ENCODE data around the gene BIRC7. TPM values are rescaled to one million over a fixed set of nuclear protein-coding genes. Genes with fewer than 3 reads are reported as not detected.

Gene BIRC7
- total RNA-seq, 1 donor from 2014 or later = not detected

- no peak for FAIRE-seq
- peaks cover 8% of the 10 kb centered on the region for H3K27me3 ChIP-seq (ENCODE audit: control insufficient read depth, insufficient read depth, low read length)
Observed at GRCh38 chr20:63261060-63261794, 25.5 kb downstream of the BIRC7 start.

DNA sequence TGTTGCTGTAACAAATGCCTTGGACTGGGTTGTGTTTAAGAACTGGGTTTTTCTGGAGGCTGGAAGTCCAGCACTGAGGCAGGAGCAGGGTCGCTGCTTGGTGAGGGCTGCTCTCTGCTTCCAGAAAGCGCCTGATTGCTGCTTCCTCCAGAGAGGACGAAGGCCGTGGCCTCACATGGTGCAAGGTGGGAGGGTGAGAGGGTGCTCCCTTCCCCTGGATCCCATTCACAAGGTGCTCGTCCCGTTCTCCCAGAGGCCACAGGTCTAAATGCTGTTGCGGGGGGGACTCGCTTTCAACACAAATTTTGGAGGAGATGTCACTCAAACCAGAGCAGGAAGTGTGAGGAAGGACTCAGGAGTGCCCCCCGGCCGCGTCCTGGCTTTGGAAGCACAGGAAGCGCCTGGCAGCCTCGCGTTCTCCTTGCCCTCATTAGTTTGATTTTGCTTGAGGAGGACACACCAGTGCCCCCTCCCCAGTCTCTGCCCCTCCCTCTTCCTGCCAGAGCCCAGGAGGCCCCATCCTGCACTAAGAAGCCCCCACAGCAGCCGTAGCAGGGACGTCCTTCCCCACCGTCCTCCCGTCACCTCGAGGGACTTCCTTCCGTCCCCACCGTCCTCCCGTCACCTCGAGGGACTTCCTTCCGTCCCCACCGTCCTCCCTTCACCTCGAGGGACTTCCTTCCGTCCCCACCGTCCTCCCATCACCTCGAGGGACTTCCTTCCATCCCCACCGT is 26.3 kb downstream of the BIRC7 start:
- TF ChIP-seq, protein P1, sequence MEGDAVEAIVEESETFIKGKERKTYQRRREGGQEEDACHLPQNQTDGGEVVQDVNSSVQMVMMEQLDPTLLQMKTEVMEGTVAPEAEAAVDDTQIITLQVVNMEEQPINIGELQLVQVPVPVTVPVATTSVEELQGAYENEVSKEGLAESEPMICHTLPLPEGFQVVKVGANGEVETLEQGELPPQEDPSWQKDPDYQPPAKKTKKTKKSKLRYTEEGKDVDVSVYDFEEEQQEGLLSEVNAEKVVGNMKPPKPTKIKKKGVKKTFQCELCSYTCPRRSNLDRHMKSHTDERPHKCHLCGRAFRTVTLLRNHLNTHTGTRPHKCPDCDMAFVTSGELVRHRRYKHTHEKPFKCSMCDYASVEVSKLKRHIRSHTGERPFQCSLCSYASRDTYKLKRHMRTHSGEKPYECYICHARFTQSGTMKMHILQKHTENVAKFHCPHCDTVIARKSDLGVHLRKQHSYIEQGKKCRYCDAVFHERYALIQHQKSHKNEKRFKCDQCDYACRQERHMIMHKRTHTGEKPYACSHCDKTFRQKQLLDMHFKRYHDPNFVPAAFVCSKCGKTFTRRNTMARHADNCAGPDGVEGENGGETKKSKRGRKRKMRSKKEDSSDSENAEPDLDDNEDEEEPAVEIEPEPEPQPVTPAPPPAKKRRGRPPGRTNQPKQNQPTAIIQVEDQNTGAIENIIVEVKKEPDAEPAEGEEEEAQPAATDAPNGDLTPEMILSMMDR (IDR thresholded peaks at IDR 0.05; ENCODE audit: insufficient read depth, low read length, severe bottlenecking) = no peak
- Histone ChIP-seq H3K27me3 (ENCODE audit: control insufficient read depth, insufficient read depth, low read length) (peaks cover 8% of the 10 kb centered on the region), H3K4me3 (ENCODE audit: low read depth, low read length) (no peak overlapping the region), H3K36me3 (ENCODE audit: control insufficient read depth, insufficient read depth, low read length) (no peaks in the 10 kb centered on the region)
- no peak for FAIRE-seq
- DNase-seq (ENCODE audit: low read depth) = no peak

More at GRCh38 chr20:63261060-63261794, 25.5 kb downstream of the BIRC7 start:
- no peaks in the 10 kb centered on the region for H3K36me3 ChIP-seq (ENCODE audit: control insufficient read depth, insufficient read depth, low read length)
- DNase-seq (ENCODE audit: low read depth) = no peak
- TF ChIP-seq, protein P1 (IDR thresholded peaks at IDR 0.05; ENCODE audit: insufficient read depth, low read length, severe bottlenecking) = no peak
- no peak overlapping the region for H3K4me3 ChIP-seq (ENCODE audit: low read depth, low read length)

- FAIRE-seq (no peak), DNase-seq (ENCODE audit: low read depth) (no peak)
- Histone ChIP-seq H3K27me3 (ENCODE audit: control insufficient read depth, insufficient read depth, low read length) (peaks cover 9% of the 10 kb centered on the region), H3K36me3 (ENCODE audit: control insufficient read depth, insufficient read depth, low read length) (no peaks in the 10 kb centered on the region), H3K4me3 (ENCODE audit: low read depth, low read length) (no peak overlapping the region)
- TF ChIP-seq, protein P1 (IDR thresholded peaks at IDR 0.05; ENCODE audit: insufficient read depth, low read length, severe bottlenecking) = no peak
Observed at GRCh38 chr20:63262836-63263235, 27.1 kb downstream of the BIRC7 start.

DNA sequence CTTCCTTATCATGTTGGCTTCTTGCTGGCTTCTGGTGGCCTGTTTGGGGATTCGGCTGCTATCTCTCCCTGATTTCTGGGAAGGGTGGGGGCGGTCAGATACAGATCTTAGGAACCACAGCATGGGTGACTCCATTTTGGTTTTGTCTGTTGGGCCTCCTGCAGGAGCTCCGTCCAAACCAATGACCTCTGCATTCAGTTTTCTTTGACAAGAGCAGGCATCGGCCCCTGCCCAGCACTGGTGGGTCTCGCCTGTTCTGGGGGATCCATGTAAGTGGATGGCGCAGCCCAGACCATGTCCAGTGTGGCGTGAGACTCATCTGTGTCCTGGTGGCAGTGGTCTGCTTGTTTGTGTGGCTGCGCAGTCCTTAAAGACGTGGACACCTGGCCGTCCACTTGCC is 28.3 kb downstream of the BIRC7 start:
- TF ChIP-seq, protein P1 (IDR thresholded peaks at IDR 0.05; ENCODE audit: insufficient read depth, low read length, severe bottlenecking) = no peak
- Histone ChIP-seq H3K4me3 (ENCODE audit: low read depth, low read length) (no peak overlapping the region), H3K36me3 (ENCODE audit: control insufficient read depth, insufficient read depth, low read length) (no peaks in the 10 kb centered on the region), H3K27me3 (ENCODE audit: control insufficient read depth, insufficient read depth, low read length) (peaks cover 9% of the 10 kb centered on the region)
- FAIRE-seq = no peak
- DNase-seq (ENCODE audit: low read depth) = no peak

- FAIRE-seq (no peak), DNase-seq (ENCODE audit: low read depth) (peak; percentile 4)
- TF ChIP-seq, protein P1 (IDR thresholded peaks at IDR 0.05; ENCODE audit: insufficient read depth, low read length, severe bottlenecking) = no peak
- Histone ChIP-seq H3K4me3 (ENCODE audit: low read depth, low read length) (no peak overlapping the region), H3K36me3 (ENCODE audit: control insufficient read depth, insufficient read depth, low read length) (no peaks in the 10 kb centered on the region), H3K27me3 (ENCODE audit: control insufficient read depth, insufficient read depth, low read length) (peaks cover 9% of the 10 kb centered on the region)
Observed at GRCh38 chr20:63264519-63264918, 28.8 kb downstream of the BIRC7 start.

Measured in bronchial epithelial cell (primary cell).